ENCODE results near the gene MVB12B. TPM values are rescaled to one million over a fixed set of nuclear protein-coding genes. Genes with fewer than 3 reads are reported as not detected.

Gene MVB12B
- total RNA-seq, 1 donor from 2014 or later, result 16.5 TPM

- Histone ChIP-seq H3K27me3 (no peaks in the 10 kb centered on the region), H3K4me3 (peak overlapping the region; percentile 35 to 38), H3K27ac (no peak overlapping the region), H3K4me1 (peaks cover 31% of the 10 kb centered on the region), H3K36me3 (peaks cover 0 to 6% of the 10 kb centered on the region in 2 donors), H3K9me3 (no peaks in the 10 kb centered on the region)
- peak in 1 of 2 donors; percentile 27 for TF ChIP-seq POLR2AphosphoS5 (IDR thresholded peaks at IDR 0.05; ENCODE audit: insufficient read depth in 1 of 2, low read depth in 1 of 2)
- TF ChIP-seq, protein P1, sequence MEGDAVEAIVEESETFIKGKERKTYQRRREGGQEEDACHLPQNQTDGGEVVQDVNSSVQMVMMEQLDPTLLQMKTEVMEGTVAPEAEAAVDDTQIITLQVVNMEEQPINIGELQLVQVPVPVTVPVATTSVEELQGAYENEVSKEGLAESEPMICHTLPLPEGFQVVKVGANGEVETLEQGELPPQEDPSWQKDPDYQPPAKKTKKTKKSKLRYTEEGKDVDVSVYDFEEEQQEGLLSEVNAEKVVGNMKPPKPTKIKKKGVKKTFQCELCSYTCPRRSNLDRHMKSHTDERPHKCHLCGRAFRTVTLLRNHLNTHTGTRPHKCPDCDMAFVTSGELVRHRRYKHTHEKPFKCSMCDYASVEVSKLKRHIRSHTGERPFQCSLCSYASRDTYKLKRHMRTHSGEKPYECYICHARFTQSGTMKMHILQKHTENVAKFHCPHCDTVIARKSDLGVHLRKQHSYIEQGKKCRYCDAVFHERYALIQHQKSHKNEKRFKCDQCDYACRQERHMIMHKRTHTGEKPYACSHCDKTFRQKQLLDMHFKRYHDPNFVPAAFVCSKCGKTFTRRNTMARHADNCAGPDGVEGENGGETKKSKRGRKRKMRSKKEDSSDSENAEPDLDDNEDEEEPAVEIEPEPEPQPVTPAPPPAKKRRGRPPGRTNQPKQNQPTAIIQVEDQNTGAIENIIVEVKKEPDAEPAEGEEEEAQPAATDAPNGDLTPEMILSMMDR (IDR thresholded peaks at IDR 0.05), result peak; percentile 89 to 95 (median 94)
- TF ChIP-seq POLR2A (IDR thresholded peaks at IDR 0.05), result no peak
- DNase-seq (ENCODE audit: extremely low spot score in 2 of 2), result no peak
- intact Hi-C loops (cut with DNase I), result no loop called here
Observed at GRCh38 chr9:126499005-126499910, 172.6 kb downstream of the MVB12B start.

- Histone ChIP-seq H3K9me3 (no peaks in the 10 kb centered on the region), H3K27me3 (no peaks in the 10 kb centered on the region), H3K4me3 (peak overlapping the region; percentile 35 to 38), H3K27ac (no peak overlapping the region), H3K36me3 (peaks cover 0 to 6% of the 10 kb centered on the region in 2 donors), H3K4me1 (peaks cover 31% of the 10 kb centered on the region)
- no peak for DNase-seq (ENCODE audit: extremely low spot score in 2 of 2)
- intact Hi-C loops (cut with DNase I), result loop anchor here (5.0 kb wide), 1 partner anchor 57 kb away; no protein-coding TSS in a partner anchor
- TF ChIP-seq POLR2A (IDR thresholded peaks at IDR 0.05) (no peak), POLR2AphosphoS5 (IDR thresholded peaks at IDR 0.05; ENCODE audit: insufficient read depth in 1 of 2, low read depth in 1 of 2) (no peak)
- TF ChIP-seq, protein P1 (IDR thresholded peaks at IDR 0.05), result no peak
Observed at GRCh38 chr9:126499911-126500599, 173.4 kb downstream of the MVB12B start.

DNA sequence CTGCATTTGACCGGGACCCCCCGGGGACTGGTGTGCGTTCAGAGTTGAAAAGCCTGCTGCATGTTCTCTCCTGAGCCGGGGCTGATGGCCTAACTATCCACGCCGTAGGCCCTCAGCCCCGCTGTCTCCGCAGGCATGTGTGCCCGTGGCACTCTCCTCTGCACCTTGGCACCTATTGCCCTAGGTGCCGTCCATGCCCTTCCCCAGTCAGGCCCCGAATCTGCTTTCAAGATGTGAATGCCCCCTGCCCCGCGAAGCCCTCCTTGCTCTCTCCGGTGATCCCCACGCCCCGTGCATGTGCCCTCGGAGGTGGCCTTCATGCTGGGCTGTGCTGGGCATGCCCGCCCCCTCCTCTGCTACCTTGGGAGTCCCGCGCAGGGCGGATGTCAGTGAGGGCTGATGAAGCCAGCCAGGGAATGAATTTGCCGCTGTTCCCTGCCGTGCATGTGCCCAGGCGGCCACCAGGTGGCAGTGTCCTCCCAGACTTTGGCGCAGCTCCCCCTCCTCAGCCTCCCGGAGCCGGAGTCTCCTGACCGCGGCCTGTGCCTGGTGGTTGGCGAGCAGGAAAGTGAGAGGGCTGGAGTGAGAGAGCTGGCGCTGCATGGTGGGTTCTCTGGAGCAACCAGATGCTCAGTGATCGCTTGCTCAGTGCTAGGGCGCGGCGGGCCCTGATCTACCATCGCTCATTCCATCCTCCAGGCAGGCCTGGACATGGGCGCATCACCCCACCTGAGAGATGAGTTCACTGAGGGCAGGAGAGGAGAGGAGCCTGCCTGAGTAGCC is 174.2 kb downstream of the MVB12B start:
- H3K27ac ChIP-seq, result no peak overlapping the region
- peaks cover 0 to 6% of the 10 kb centered on the region in 2 donors for H3K36me3 ChIP-seq
- H3K4me1 ChIP-seq, result peaks cover 31% of the 10 kb centered on the region
- H3K27me3 ChIP-seq, result no peaks in the 10 kb centered on the region
- no peaks in the 10 kb centered on the region for H3K9me3 ChIP-seq
- TF ChIP-seq, protein P1 (IDR thresholded peaks at IDR 0.05), result peak; percentile 54 to 95 (median 94)
- TF ChIP-seq POLR2A (IDR thresholded peaks at IDR 0.05), result no peak
- peak in 1 of 2 donors; percentile 26 for TF ChIP-seq POLR2AphosphoS5 (IDR thresholded peaks at IDR 0.05; ENCODE audit: insufficient read depth in 1 of 2, low read depth in 1 of 2)
- H3K4me3 ChIP-seq, result no peak overlapping the region
- no peak for DNase-seq (ENCODE audit: extremely low spot score in 2 of 2)
- intact Hi-C loops (cut with DNase I), result loop anchor here (5.0 kb wide), 1 partner anchor 57 kb away; no protein-coding TSS in a partner anchor

DNA sequence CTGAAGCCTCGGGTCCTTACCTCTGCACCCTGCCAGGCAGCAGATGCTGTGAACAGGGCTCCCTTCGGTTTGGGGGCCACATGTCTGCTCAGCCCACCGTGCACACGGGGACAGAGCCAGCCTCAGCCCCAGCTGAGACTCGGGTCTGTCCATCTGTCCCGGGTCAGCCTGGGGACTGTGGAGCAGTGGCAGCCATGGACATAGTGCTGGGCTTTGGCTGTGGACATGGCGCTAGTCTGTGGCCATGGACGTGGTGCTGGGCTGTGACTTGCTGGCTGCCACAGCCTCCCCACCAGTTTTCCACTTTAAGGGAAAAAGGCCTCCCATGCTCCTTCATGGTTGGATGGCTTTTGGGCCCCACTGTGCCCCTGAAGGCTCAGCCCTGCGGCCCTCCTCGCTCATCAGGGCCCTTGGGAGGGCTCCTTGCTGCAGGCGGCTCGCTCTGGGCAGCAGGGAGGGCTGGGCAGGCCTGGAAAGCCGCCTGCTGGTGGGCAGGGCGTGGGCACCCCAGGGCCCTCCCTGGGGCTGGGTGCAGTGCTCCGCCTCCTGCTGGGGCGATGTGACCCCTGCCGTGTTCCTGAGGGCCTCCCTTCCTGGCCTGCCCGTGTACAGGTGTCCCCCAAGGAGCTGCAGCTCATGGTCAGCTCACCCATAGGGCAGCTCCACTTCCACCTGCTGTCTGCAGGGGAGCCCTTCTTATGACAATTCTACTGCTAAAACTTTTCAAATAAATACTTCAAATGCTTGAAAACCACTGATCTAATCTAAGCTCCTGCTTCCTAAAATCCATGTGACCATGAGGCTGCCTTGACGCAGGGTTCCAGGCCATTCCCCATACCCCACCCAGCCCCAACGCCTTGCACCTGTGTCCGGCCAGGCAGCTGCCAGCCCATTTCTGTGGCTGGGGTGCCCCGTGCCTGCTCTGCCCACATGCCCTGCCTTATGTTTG is 175.0 kb downstream of the MVB12B start:
- no peaks in the 10 kb centered on the region for H3K9me3 ChIP-seq
- TF ChIP-seq, protein P1 (IDR thresholded peaks at IDR 0.05), result no peak
- TF ChIP-seq POLR2AphosphoS5 (IDR thresholded peaks at IDR 0.05; ENCODE audit: insufficient read depth in 1 of 2, low read depth in 1 of 2) (no peak), POLR2A (IDR thresholded peaks at IDR 0.05) (no peak)
- H3K36me3 ChIP-seq, result peaks cover 0 to 6% of the 10 kb centered on the region in 2 donors
- no peak overlapping the region for H3K27ac ChIP-seq
- H3K4me3 ChIP-seq, result no peak overlapping the region
- peaks cover 31% of the 10 kb centered on the region for H3K4me1 ChIP-seq
- no peaks in the 10 kb centered on the region for H3K27me3 ChIP-seq
- no peak for DNase-seq (ENCODE audit: extremely low spot score in 2 of 2)
- intact Hi-C loops (cut with DNase I), result loop anchor here (5.0 kb wide), 1 partner anchor 56 kb away; no protein-coding TSS in a partner anchor

Measured in vagina (tissue), 2 donors.